Measurements from ENCODE around the gene TEX12.

GRCh38 chr11:112165049-112165448 is 2.1 kb upstream of the TEX12 start:
- TF ChIP-seq CTCF (IDR thresholded peaks at IDR 0.05; ENCODE audit: poor library complexity, severe bottlenecking): no peak
- no peak for TF ChIP-seq POLR2AphosphoS5 (IDR thresholded peaks at IDR 0.05)
- TF ChIP-seq REST (IDR thresholded peaks at IDR 0.05; ENCODE audit: borderline replicate concordance): no peak
- no peak for TF ChIP-seq MXI1 (conservative IDR thresholded peaks at IDR 0.05; ENCODE audit: poor library complexity, severe bottlenecking)
- TF ChIP-seq EZH2 (IDR thresholded peaks at IDR 0.05; ENCODE audit: borderline replicate concordance, insufficient read depth, low read length, poor library complexity, severe bottlenecking): no peak
- no peak for TF ChIP-seq SMC3 (conservative IDR thresholded peaks at IDR 0.05; ENCODE audit: poor library complexity)
